Measurements from ENCODE around the gene CTNNA3.

CTNNA3 gene

DNA sequence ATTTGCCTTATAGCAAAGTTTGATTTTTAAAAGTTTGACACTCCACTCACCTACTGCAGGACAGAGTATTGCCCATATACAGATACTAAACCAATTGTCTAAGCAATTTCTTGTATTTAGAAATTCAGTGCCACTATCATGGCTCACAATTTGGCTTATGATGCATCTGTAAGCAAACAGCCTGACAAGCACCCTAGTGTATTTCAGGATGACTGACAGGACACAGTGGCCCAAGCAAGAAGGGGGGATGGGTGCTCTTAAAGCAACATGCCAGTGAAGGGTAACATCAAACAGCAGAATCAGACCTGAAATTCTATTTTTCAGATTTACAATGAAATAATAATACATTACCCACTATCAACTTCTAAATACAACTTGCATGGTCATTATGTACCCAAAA, 30.5 kb downstream of the CTNNA3 start:
- DNase-seq (ENCODE audit: low read depth): no peak

- no peak for DNase-seq (ENCODE audit: low read depth)
These were observed 31.1 kb downstream of the CTNNA3 start for GRCh38 chr10:67664942-67665341.

- no peak for DNase-seq (ENCODE audit: low read depth)
These were observed 32.4 kb downstream of the CTNNA3 start for GRCh38 chr10:67663449-67664087.

DNA sequence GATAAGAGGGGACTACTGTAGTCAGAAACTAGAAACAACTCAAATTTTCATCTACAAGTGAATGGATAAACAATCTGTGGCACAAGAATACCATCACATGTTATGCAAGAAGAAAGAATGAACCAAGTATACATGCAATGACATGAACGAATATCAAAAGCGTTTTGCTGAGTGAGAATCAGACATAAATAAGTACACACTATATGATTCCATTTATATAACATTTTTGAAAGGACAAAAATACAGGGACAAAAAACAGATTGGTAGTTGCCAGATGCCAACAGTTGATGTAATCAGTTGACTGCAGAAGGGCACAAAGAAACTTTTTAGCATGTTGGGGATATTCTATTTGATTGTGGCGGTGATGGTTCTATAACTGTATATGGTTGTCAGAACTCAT, 33.6 kb downstream of the CTNNA3 start:
- DNase-seq (ENCODE audit: low read depth): no peak

DNA sequence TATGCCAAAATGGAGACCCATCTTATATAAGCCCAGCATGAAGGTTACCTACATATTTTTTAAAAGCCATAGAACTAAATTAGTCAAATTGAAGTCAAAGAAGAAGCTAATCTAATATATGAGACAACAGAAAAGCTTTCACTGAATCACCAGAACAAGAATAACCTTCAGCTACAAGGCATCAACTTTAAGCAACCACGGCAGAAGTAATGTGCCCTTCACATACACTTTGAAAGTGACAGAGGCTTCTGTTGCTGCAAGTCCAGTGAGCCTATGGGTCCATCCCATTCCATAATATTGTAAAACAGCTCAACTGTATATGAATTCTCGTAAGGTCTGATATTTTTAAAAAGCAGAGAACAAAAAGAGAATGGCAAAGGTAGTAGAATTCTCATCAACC, 36.5 kb downstream of the CTNNA3 start:
- no peak for DNase-seq (ENCODE audit: low read depth)

DNA sequence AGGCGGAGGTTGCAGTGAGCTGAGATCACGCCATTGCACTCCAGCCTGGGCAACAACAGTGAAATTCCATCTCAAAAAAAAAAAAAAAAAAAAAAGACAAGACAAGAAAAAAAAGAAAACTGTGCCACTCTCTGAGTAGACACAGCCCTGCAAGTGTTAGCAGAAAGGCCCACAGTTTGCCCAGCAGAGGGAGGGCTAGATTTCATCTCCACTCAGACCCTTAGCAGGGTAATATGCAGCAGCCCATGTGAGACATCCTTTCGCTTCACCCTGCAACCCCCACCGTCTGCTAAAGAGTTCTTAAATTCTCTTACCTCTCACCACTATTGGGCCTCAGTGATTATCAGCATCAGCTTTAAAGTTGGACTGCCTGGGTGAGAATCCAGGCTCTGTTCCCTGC, 38.2 kb downstream of the CTNNA3 start:
- no peak for DNase-seq (ENCODE audit: low read depth)

- DNase-seq (ENCODE audit: low read depth): no peak
These were observed 45.4 kb downstream of the CTNNA3 start for GRCh38 chr10:67650558-67650957.

- no peak for DNase-seq (ENCODE audit: low read depth)
These were observed 47.3 kb downstream of the CTNNA3 start for GRCh38 chr10:67648613-67649229.

- DNase-seq (ENCODE audit: low read depth): no peak
These were observed 65.1 kb downstream of the CTNNA3 start for GRCh38 chr10:67630904-67631303.

DNA sequence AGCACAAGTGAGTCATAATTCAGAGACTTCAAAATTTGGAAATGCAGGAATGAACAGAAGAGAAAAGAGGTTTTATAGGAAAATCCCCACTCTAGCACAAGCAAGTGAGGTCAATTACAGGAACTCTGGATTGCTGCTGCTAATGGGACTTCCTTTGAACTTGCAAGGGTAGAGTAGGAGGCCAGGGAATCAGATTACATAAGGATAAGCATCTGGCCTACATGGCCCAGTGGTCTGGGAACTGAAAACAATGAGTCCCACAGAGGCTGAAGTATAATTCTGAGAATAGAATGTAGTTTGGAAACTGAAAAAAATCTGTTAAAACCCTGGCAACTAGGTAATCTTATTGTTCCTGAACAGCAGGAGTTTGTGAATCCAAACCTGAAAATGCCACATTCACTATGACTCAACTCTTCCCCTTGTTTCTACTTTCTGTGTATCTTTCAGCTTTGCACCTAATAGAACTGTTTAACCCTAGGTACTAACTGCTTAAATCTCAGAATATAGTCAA, 66.5 kb downstream of the CTNNA3 start:
- no peak for DNase-seq (ENCODE audit: low read depth)

DNA sequence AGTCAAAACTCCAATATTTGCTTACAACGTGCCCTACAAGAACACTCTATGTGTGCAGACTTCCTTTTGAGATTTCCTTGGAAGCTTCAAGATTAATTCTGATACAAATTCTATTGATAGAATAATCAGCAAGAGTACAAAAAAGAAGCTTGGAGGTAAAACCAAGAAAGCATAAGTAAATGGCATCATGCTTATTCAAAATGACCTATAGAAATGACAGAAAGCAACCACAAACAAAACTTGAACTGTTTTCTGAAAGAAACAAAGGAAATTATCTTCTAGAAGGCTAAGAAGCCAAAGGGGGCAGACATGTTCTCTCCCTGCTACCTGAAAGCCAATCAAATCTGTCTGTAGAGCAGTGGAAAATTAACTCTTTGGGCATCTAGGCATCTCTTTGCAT, 73.0 kb downstream of the CTNNA3 start:
- DNase-seq (ENCODE audit: low read depth): no peak

GRCh38 chr10:67622511-67622910, 73.5 kb downstream of the CTNNA3 start:
- DNase-seq (ENCODE audit: low read depth): no peak

GRCh38 chr10:67621834-67622233, 74.2 kb downstream of the CTNNA3 start:
- DNase-seq (ENCODE audit: low read depth): no peak

DNA sequence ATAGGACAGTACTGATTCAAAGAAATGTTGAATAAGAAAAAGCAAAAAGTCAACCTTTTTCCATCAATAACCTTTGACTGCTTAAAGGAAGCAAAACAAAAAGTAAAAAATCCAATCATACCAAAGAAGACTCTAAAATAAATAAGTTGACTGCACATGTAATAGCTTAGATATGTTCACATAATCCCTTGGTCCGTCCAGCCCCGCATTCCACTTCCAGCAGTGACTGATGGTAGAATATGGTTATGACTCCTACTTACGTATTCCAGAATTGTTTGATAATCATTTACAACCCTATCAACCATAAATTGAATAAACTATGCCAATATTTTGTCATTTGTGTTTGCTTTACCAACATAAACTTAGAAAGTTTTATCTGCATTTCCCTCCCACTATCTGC, 77.9 kb downstream of the CTNNA3 start:
- no peak for DNase-seq (ENCODE audit: low read depth)

- peak; percentile 35 for DNase-seq (ENCODE audit: low read depth)
These were observed 83.1 kb downstream of the CTNNA3 start for GRCh38 chr10:67612577-67613537.

GRCh38 chr10:67612176-67612575, 83.8 kb downstream of the CTNNA3 start:
- no peak for DNase-seq (ENCODE audit: low read depth)

- DNase-seq (ENCODE audit: low read depth): no peak
These were observed 85.8 kb downstream of the CTNNA3 start for GRCh38 chr10:67609996-67610793.

- no peak for DNase-seq (ENCODE audit: low read depth)
These were observed 88.0 kb downstream of the CTNNA3 start for GRCh38 chr10:67608001-67608400.

GRCh38 chr10:67607472-67607871, 88.5 kb downstream of the CTNNA3 start:
- no peak for DNase-seq (ENCODE audit: low read depth)

- no peak for DNase-seq (ENCODE audit: low read depth)
These were observed 89.4 kb downstream of the CTNNA3 start for GRCh38 chr10:67606572-67606971.

GRCh38 chr10:67603701-67604100, 92.3 kb downstream of the CTNNA3 start:
- no peak for DNase-seq (ENCODE audit: low read depth)

DNA sequence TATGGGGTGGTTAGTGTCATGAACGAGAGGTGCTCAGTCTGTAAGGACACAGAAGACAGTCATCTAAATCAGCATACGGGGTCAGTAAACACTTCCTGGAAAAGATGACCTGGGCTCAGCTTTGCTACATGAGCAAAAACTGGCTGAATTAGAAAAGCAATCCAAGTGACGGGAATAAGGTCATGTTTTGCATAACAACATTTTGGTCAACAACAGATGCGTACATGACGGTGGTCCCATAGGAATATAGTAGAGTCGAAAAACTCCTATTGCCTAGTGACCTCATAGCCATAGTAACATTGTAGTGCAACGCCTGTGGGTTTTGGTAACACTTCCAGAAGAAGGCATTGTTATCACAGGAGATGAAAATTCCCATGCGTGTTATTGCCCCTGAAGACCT, 92.9 kb downstream of the CTNNA3 start:
- DNase-seq (ENCODE audit: low read depth): no peak

All from activated T-helper 9 cell treated with anti-CD3 and anti-CD28 coated beads, Interleukin-2, amount 50 U/mL, for 16 hours (primary cell).